Measurements from ENCODE around the gene ST8SIA5. TPM values are rescaled to one million over a fixed set of nuclear protein-coding genes. Genes with fewer than 3 reads are reported as not detected.

The ST8SIA5 gene
- total and polyA plus RNA-seq, 2 experiments from 2014 or later: 3.3 to 4.8 TPM

DNA sequence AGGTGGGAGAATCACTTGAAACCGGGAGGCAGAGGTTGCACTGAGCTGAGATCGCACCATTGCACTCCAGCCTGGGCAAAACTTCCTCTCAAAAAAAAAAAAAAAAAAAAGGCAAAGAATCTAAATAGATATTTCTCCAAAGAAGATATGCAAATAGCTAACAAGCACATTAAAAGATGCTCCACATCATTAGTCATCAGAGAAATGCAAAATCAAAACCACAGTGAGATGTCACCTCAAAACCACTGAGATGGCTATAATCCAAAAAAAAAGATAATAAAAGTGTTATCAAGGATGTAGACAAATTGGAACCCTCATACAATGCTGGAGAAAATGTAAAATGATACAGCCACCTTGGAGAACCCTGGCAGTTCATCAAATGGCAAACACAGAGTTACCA is 8.4 kb downstream of the ST8SIA5 start (continued):
- TF ChIP-seq, protein P1, sequence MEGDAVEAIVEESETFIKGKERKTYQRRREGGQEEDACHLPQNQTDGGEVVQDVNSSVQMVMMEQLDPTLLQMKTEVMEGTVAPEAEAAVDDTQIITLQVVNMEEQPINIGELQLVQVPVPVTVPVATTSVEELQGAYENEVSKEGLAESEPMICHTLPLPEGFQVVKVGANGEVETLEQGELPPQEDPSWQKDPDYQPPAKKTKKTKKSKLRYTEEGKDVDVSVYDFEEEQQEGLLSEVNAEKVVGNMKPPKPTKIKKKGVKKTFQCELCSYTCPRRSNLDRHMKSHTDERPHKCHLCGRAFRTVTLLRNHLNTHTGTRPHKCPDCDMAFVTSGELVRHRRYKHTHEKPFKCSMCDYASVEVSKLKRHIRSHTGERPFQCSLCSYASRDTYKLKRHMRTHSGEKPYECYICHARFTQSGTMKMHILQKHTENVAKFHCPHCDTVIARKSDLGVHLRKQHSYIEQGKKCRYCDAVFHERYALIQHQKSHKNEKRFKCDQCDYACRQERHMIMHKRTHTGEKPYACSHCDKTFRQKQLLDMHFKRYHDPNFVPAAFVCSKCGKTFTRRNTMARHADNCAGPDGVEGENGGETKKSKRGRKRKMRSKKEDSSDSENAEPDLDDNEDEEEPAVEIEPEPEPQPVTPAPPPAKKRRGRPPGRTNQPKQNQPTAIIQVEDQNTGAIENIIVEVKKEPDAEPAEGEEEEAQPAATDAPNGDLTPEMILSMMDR (conservative IDR thresholded peaks at IDR 0.05; ENCODE audit: low read depth in 2 of 2): no peak
- TF ChIP-seq EZH2 (IDR thresholded peaks at IDR 0.05; ENCODE audit: low read depth, unreplicated experiment): no peak
- no peak for TF ChIP-seq ZNF331 (CRISPR knock-in tag; IDR thresholded peaks at IDR 0.05; ENCODE audit: low read depth)
- TF ChIP-seq, protein P2, sequence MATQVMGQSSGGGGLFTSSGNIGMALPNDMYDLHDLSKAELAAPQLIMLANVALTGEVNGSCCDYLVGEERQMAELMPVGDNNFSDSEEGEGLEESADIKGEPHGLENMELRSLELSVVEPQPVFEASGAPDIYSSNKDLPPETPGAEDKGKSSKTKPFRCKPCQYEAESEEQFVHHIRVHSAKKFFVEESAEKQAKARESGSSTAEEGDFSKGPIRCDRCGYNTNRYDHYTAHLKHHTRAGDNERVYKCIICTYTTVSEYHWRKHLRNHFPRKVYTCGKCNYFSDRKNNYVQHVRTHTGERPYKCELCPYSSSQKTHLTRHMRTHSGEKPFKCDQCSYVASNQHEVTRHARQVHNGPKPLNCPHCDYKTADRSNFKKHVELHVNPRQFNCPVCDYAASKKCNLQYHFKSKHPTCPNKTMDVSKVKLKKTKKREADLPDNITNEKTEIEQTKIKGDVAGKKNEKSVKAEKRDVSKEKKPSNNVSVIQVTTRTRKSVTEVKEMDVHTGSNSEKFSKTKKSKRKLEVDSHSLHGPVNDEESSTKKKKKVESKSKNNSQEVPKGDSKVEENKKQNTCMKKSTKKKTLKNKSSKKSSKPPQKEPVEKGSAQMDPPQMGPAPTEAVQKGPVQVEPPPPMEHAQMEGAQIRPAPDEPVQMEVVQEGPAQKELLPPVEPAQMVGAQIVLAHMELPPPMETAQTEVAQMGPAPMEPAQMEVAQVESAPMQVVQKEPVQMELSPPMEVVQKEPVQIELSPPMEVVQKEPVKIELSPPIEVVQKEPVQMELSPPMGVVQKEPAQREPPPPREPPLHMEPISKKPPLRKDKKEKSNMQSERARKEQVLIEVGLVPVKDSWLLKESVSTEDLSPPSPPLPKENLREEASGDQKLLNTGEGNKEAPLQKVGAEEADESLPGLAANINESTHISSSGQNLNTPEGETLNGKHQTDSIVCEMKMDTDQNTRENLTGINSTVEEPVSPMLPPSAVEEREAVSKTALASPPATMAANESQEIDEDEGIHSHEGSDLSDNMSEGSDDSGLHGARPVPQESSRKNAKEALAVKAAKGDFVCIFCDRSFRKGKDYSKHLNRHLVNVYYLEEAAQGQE (IDR thresholded peaks at IDR 0.05; ENCODE audit: unreplicated experiment): no peak
- TF ChIP-seq EZH2phosphoT487 (IDR thresholded peaks at IDR 0.05; ENCODE audit: unreplicated experiment): no peak
- no peak for TF ChIP-seq ZNF114 (CRISPR knock-in tag; IDR thresholded peaks at IDR 0.05)
- no peak for TF ChIP-seq STAT1 (IDR thresholded peaks at IDR 0.05; ENCODE audit: unreplicated experiment)

DNA sequence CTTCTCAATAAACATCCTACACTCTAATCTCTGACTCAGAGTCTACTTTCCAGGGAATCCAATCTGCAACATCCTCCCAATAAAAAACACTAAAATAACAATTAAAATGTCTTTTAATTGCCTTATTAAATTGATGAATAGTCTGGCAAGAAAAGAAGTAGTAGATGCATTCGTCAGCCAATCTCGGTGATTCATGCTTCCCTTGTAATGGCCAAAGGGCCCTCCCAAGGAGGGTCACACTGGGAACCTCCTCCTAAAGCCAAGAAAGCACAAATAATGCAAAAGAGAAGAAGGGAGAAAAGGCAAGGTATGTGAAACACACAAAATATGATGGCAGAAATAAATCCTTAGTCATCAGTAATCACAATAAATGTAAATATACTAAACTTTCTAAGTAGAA is 16.8 kb downstream of the ST8SIA5 start:
- Histone ChIP-seq H3K4me1 (ENCODE audit: insufficient read depth) (no peaks in the 10 kb centered on the region), H4K20me1 (replicated peaks; ENCODE audit: insufficient read depth) (no peaks in the 10 kb centered on the region), H3K4me3 (no peak overlapping the region), H3K4me2 (no peak overlapping the region), H3K36me3 (ENCODE audit: insufficient read depth) (no peaks in the 10 kb centered on the region), H3K27ac (ENCODE audit: low read depth) (no peak overlapping the region), H3F3A (replicated peaks; ENCODE audit: low read depth) (no peaks in the 10 kb centered on the region), H3K27me3 (ENCODE audit: insufficient read depth) (no peaks in the 10 kb centered on the region), H3K79me2 (replicated peaks; ENCODE audit: insufficient read depth) (no peaks in the 10 kb centered on the region), H2AFZ (no peak overlapping the region), H3K9me2 (ENCODE audit: insufficient read depth) (no peaks in the 10 kb centered on the region)
- DNase-seq (ENCODE audit: low spot score) (no peak), ATAC-seq (no peak)
- Mint-ChIP-seq H3K4me1 (no peaks in the 10 kb centered on the region; the same call in 2 of the 3 replicates), H3K27ac (no peak overlapping the region), H3K4me3 (no peak overlapping the region), H3K27me3 (ENCODE audit: insufficient read depth, low read depth, poor library complexity) (peaks cover 7% of the 10 kb centered on the region), H3K9me3 (peaks cover 9% of the 10 kb centered on the region), H3K36me3 (ENCODE audit: low read depth) (no peaks in the 10 kb centered on the region)
- TF ChIP-seq ZNF331 (CRISPR knock-in tag; IDR thresholded peaks at IDR 0.05; ENCODE audit: low read depth) (no peak), JUNB (IDR thresholded peaks at IDR 0.05; ENCODE audit: unreplicated experiment) (no peak), EZH2 (IDR thresholded peaks at IDR 0.05; ENCODE audit: low read depth, unreplicated experiment) (no peak), ZNF114 (CRISPR knock-in tag; IDR thresholded peaks at IDR 0.05) (no peak)
- TF ChIP-seq, protein P3, sequence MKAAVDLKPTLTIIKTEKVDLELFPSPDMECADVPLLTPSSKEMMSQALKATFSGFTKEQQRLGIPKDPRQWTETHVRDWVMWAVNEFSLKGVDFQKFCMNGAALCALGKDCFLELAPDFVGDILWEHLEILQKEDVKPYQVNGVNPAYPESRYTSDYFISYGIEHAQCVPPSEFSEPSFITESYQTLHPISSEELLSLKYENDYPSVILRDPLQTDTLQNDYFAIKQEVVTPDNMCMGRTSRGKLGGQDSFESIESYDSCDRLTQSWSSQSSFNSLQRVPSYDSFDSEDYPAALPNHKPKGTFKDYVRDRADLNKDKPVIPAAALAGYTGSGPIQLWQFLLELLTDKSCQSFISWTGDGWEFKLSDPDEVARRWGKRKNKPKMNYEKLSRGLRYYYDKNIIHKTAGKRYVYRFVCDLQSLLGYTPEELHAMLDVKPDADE (IDR thresholded peaks at IDR 0.05): no peak
- TF ChIP-seq, protein P2 (IDR thresholded peaks at IDR 0.05; ENCODE audit: unreplicated experiment): no peak
